ENCODE measurements around the gene HLA-DRB1. TPM values are rescaled to one million over a fixed set of nuclear protein-coding genes. Genes with fewer than 3 reads are reported as not detected.

HLA-DRB1 gene
- total RNA-seq = 0.58 and 3.7 TPM in 2 replicates

GRCh38 chr6:32589596-32590449 lies at the start of gene HLA-DRB1:
Gene HLA-DRB1, minus strand, starts transcription at chr6:32589848. Its CDS starts 106 bp downstream, at chr6:32589742.

GRCh38 chr6:32637219-32637880 lies 47.7 kb upstream of the HLA-DRB1 start, which contains the start of gene HLA-DQA1:
Gene HLA-DQA1, plus strand, starts transcription at chr6:32637406. Its CDS starts 53 bp downstream, at chr6:32637459.

GRCh38 chr6:32529697-32530430 lies 59.8 kb downstream of the HLA-DRB1 start, which contains the start of gene HLA-DRB5:
Gene HLA-DRB5, minus strand, starts transcription at chr6:32530287. Its CDS starts 63 bp downstream, at chr6:32530224.

Other genes starting within 250 kb of the HLA-DRB1 start
- not detected in 2 replicates for gene TSBP1, start 217.9 kb downstream of the HLA-DRB1 start, total RNA-seq
- gene BTNL2, start 182.7 kb downstream of the HLA-DRB1 start, total RNA-seq = not detected in 2 replicates
- 0.38 and 1.7 TPM in 2 replicates for gene HLA-DRA, start 150.0 kb downstream of the HLA-DRB1 start, total RNA-seq
- gene HLA-DRB5, start 59.6 kb downstream of the HLA-DRB1 start, total RNA-seq = 0.28 TPM in 1 of 2 replicates, not detected in the other
- not detected in 2 replicates for gene HLA-DQA1, start 47.6 kb upstream of the HLA-DRB1 start, total RNA-seq
- gene HLA-DQB1, start 76.8 kb upstream of the HLA-DRB1 start, total RNA-seq = under 0.01 TPM in 1 of 2 replicates, not detected in the other
- gene HLA-DQA2, start 151.5 kb upstream of the HLA-DRB1 start, total RNA-seq = not detected in 2 replicates
- gene HLA-DQB2, start 173.7 kb upstream of the HLA-DRB1 start, total RNA-seq = not detected in 2 replicates
- under 0.01 and 0.28 TPM in 2 replicates for gene HLA-DOB, start 227.2 kb upstream of the HLA-DRB1 start, total RNA-seq
- 10.4 and 22.6 TPM in 2 replicates for gene TAP2, start 248.9 kb upstream of the HLA-DRB1 start, total RNA-seq